GM18520 (cell line): ENCODE results near the gene RBSN.

ENCODE experiments used
- ATAC-seq: cut with Tn5 transposase; IDR thresholded peaks from one replicate; pipeline ENCODE4 v1.9.1; 2021; ENCODE audit not compliant: unreplicated experiment

The RBSN gene

DNA sequence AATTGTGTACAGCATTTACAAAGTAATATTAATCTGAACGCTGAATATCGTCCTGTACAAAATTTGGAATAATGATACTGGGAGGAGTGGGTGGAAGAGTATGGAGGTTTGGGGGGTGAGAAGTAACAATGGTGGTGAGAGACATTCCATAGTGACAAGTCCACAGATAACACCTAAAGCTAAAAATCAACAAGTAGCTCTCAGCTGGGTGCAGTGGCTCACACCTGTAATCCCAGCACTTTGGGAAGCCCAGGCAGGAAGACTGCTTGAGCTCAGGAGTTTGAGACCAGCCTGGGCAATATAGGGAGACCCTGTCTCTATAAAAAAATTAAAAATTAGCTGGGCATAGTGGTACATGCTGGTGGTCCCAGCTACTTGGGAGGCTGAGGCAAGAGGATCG lies 38.9 kb downstream of the RBSN start:
- ATAC-seq = no peak

DNA sequence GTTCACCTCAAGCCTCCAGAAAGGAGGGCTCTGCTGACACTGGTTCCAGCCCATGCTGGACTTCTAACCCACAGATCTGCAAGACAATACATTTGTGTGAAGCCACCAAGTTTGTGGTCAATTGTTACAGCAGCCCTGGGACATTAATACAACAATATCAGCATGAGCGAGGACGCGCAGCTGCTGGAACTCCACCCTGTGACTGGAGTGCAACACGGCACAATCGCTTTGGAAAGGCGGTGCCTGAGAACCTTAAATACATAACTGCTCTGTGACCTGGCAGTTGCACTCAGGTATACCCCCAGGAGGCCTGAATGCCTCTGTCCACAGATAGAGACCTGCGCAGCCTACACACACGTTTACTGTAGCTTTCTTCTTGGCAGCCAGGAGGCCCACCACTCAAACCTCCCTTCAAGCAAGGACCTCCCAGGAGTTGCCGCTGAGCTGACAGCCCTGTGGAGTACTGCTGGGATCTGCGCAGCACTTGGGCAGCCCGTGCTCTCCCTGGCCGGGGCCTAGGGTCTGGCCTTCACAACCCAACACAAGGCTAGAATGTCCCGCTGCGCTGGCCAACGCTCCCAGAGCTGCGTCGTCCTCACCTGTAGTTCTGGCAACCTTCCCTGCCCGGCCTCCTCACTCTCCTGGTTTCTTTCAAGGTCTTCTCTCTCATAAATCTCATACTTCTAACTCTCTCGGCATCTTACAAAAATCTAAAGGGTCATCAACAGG lies 42.1 kb downstream of the RBSN start:
- ATAC-seq = no peak

DNA sequence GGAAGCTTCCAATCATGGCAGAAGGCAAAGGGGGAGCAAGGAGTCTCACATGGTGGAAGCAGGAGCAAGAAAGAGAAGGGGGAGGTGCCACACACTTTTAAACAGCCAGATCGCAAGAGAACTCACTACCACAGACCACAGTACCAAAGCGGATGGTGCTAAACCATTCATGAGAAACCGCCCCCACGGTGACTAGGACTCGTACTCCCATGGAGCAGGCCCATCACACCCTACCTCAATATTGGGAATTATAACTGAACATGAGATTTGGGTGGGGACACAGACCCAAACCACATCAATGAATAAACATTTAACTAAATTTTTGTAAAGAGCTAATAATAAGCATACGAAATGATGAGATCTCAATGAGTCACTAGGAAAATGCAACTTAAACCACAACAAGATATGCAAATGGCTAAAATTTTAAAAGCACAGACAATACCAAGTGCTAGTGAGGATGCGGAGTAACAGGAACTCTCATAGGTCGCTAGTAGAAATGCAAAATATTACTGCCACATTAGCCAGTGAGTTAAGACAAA lies 43.9 kb downstream of the RBSN start:
- peak; percentile 39 for ATAC-seq

DNA sequence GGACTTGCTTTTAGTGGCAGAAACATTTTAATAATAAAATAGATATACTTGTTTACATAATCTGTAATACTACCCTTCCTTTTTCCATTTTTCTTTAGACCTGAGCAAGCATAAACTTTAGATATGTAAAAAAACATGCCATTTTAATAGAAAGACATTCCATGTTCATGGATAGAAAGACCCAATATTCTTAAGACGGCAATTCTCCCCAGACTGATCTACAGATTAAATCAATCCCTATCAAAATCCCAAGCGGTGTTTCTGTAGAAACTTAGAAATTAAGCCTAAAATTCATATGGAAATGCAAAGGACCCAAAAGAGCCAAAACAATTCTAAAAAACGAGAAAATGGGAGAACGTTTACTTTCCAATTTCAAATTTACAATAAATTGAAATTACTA lies 45.4 kb downstream of the RBSN start:
- ATAC-seq = no peak

DNA sequence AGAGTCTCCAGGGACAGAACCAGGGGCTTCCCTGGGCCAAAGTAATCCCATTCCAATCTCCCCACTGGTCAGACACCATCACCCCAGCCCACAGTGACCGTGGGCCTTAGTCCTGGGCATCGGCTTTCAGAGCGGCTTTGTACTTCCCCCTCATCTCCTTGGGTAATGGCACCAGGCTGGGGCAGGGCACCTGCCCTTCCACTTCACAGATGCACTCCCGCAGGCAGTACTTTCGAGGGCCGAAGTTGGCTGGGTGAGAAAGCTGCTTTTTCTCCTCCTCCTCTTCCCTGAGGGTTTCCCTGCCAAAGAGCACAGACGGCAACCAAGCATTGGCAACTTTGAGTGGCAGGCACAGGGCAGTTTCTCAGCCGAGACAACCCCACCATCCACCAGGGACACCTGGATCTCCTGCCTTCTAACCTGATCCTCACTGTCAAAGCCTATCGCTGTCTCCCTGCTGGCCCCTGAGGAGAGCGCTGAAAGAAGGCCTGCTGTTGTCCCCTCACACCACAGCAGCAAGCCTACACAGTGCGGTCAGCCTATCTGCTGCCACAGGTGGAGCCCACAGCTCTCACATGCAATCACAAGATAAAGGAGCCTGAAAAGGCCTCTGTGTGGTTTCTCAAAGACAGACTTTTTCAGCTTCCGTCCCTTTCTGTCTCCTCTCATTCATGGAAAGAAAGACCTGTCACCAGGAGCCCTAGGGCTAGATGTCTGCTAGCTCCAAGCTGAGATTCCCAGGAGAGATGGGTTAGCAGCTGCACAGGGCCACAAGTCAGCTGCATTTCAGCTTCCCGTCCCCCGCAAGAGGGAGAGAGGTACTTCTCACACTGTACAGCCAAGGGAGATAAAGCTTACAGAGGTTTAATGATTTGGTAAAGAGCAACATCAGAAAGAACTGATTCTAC lies 46.4 kb downstream of the RBSN start:
- ATAC-seq = no peak

- ATAC-seq = peak; percentile 38
These were observed 47.4 kb downstream of the RBSN start for GRCh38 chr3:15051531-15051930.

GRCh38 chr3:15050405-15051092 lies 48.4 kb downstream of the RBSN start:
- ATAC-seq = peak; percentile 80

DNA sequence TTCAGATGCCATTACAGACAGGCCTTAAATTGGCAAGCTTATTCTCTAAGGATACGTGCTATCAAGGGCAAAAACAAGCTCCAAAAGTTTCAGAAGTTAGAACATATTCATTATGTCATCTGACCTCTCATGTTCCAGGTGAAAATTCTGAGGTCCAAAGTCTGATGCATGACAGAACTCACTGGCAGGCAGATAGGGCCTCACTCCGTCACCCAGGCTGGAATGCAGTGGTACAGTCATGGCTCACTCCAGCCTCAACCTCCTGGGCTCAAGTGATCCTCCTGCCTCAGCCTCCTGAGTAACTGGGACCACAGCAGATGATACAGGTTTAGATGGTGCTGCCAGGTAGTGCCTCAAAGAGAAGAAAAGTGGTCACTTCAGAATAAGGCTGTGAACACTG lies 49.4 kb downstream of the RBSN start:
- no peak for ATAC-seq

DNA sequence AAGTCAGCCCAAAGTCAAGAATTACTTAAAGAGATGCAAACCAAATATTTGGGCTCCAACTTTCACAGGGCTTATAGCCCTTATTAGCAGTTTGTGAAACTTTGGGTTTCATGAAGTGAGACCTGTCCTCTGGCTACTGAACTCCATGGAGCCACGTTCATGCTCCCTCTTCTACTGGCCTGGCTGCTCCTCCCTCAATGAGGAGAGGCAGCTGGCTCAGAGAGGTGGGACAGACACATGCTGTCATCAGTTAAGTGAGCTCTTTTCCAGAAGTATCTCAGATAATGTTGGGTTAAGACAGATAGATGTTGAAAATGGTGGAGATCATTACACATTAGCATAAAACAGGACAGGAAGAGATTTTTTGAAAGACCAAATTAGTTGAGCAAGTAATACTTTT lies 53.3 kb downstream of the RBSN start:
- no peak for ATAC-seq

- ATAC-seq = no peak
These were observed 54.6 kb downstream of the RBSN start for GRCh38 chr3:15044326-15044725.

GRCh38 chr3:15043408-15044171 lies 55.4 kb downstream of the RBSN start:
- no peak for ATAC-seq

DNA sequence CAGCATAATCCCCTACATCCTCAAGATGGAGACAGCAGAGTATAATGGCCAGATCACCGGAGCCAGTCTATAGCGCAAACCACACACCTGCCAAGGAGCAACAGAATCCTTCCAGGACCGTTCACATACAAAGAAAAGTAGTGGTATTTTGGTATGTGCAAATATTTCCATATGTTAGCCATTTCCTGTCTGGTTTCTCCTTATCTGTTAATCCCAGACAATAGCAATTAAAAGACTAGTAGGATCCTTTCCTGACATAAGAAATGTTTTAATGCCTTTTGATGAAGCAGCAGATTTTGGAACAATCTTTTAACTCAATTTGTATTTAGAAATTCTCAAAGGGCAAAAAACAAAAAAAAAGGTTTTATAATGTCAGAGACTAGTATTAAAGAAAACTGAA lies 56.0 kb downstream of the RBSN start:
- no peak for ATAC-seq

- ATAC-seq = no peak
These were observed 57.0 kb downstream of the RBSN start for GRCh38 chr3:15041950-15042349.

GRCh38 chr3:15040844-15041243 lies 58.1 kb downstream of the RBSN start:
- ATAC-seq = no peak

DNA sequence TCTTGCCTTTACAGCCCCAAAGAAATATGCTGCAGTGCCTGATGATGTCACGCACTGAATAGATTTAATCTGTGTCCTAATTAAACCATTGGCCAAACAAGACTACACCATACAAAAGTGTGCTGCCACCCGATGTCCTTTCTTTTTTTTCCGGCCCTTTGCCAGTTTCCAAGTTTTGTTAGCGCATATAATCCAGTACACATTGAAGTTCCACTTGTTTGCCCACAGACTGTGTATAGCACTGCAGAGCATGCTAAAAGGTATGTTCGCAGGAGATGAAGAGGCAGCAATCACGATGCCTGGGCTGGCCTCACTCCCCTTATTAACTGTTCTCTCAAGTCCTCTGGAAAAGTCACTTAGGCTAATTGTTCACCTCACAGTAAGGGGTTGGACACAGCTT lies 60.6 kb downstream of the RBSN start:
- no peak for ATAC-seq

DNA sequence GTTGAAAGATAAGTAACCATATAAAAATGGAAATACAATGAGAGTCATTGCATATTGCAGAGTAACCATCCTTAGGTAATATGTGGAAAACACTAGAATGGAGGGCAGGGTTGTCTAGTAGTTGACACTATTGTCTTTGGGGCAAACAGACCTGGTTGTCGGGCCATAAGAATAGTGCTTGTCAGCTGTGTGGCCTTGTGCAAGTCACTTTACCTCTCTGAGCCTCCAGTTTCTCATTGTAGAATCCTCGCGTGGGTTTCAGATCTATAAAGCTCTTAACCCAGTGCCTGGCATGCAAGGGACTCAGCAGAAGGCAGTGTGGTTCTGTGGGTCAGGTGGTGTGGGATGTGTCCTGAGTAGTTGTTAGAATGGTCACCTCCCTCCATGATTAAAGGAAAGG lies 65.8 kb downstream of the RBSN start:
- no peak for ATAC-seq

DNA sequence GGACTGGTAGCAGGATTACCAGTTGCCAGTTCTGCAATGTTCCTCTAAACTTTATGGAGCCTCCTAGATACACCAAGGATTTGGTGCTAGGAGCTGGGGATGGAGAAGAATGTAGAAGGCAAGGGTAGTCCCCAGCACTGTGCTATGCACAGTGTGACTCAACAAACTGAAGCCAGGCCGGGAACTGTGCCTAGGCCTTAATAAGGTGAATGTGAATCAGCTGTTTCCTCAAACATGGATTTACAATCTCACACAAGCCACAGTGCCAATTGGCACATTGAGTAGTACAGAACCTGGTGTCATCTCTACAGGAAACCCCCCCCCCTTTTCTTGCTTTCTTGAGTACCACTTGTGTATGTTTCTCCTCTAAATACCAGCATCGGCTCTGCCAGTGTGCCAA lies 66.3 kb downstream of the RBSN start:
- no peak for ATAC-seq

GRCh38 chr3:15029625-15030024 lies 69.3 kb downstream of the RBSN start:
- ATAC-seq = no peak

DNA sequence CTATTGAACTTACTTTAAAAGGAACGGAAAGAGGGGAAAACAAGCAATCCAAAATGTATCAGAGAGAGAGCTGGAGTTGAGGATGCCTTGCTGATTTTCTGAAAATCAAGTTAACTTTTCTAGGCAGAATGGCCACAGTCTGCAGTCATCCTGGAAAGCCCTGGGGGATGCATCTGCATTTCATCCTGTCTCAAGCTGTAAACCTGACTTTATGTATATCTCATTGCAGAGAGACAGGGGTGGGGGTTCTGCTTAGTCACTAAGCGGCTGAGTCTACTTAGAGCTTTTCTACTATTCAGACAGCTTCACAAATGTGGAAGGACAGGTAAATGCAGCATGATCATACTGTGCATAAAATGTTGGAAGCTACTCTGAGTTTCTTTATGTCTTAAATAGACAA lies 75.2 kb downstream of the RBSN start:
- ATAC-seq = no peak

GRCh38 chr3:15023249-15023648 lies 75.7 kb downstream of the RBSN start:
- no peak for ATAC-seq
